IPS-NIHi7 (cell line): Measurements from ENCODE around the gene COX20.

Source experiments
- DNase-seq: peaks from one replicate; pipeline ENCODE4 v3.0.0; 2012; ENCODE audit warnings: mixed read lengths; ENCODE audit errors: extremely low spot score

Gene COX20

DNA sequence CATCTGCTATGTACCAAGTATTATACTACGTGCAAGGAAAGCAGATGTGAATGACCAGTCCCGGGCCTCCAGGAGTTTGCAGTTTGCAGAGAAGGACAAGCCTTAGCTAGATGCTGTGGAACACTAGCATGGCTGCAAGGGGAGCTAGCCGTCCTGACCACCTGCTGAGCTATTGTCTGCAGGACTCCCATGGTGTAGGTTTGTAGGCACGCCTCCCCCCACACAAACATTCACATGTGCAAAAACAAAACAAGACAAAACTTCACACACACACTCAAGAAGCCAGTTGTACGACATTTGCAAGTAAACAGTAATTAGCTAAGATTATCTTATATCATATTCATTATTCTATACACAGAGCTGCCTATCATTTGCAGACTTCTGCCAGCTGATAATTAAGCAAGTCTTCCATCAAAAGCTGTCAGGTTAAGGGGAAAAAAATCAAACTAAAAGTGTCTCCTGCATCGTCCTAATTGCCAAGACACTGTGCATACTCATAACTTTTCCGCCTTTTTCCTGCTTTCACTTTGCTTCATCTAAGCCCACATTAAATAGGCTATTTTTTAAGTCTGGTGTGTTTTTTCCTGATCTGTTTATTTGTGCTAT lies 39.6 kb downstream of the COX20 start:
- peak; percentile 66 for DNase-seq

DNA sequence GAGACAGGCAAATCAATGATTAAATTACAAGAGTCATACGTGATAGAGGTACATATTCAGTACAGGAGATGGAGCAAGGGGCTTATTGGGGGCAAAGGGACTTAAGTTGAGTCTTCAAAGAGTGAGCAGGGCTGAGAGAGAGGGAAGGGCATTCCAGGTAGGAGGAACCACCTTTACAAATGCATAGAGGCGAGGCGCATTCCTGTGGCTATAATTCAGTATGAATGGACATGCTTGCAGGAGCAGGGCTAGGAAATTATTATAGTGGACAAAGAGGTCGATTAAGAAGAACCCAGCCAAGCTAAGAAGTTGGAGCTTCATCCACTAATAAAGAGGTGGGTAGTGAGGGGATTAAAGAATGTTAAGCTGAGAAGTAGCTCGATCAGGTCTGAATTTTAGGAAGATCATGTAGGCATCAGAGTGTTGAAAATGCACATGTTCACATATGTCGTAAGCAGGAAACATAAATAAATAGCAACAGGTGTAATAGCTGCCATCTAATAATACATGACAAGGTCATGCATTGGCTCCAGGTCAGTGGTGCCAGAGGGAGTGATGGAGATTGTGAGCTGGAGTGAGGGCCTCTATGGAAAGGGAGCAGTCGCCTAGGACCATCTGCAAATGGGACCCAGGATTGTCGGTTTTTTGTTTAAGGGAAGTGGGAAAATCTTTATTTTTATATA lies 40.9 kb downstream of the COX20 start:
- no peak for DNase-seq

- DNase-seq: no peak
Measured at GRCh38 chr1:244878681-244879080, 43.2 kb downstream of the COX20 start.

DNA sequence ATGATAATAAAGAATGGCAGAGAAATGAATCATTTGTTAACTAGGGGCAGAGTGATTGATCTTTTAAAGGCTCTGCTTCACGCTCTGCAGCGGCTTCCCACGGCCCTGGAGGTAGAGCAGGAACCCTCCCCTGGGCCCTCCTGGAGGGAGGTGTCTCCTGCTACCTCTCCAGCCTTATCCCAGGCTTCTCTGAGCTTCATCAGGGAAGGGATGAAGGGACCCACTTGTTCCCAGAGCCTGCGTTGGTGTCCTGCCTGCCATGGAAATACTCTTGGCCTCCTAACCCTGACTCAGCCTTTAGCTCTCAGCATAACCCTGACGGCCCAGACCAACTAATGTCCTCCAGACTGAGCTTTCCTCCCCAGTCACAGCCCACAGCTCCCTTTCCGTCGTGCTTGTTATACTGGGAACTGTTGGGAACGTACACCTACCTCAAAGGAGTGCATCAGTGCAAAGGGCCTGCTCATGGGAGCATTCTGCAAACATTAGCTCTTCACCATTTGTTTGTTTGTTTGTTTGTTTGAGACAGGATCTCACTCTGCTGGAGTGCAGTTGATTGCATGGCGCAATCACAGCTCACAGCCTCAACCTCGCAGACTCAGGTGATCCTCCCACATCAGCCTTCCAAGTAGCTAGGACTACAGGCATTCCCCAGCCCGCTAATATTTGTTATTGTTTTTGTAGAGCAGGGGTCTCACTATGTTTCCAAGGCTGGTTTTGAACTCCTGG lies 46.3 kb downstream of the COX20 start:
- DNase-seq: peak; percentile 30

GRCh38 chr1:244887281-244887680 lies 51.8 kb downstream of the COX20 start:
- DNase-seq: no peak

- DNase-seq: no peak
Measured at GRCh38 chr1:244893836-244894235, 58.4 kb downstream of the COX20 start.
